Astrocyte (in vitro differentiated cells and primary cell): ENCODE results near the gene PRR35. TPM values are rescaled to one million over a fixed set of nuclear protein-coding genes. Genes with fewer than 3 reads are reported as not detected.

Experiments
- DNase-seq: peaks from one replicate; pipeline ENCODE4 v3.0.0-alpha.2; 2010; ENCODE audit warnings: low read depth
- FAIRE-seq: peaks from 2 replicates; lab custom pipeline; 2011; peaks lifted over from hg19 to GRCh38; lab: Jason Lieb, UNC
- H2AFZ ChIP-seq: 2 replicates; pipeline ENCODE4 v1.6.0; 2012; ENCODE audit warnings: low read depth, low read length, inconsistent platforms
- H3K27ac ChIP-seq: 2 replicates; pipeline ENCODE4 v1.5.1; 2011; ENCODE audit warnings: low read depth, low read length, inconsistent platforms
- H3K27me3 ChIP-seq: 2 replicates; pipeline ENCODE4 v1.6.0; 2011; ENCODE audit warnings: low read length, inconsistent platforms; ENCODE audit not compliant: insufficient read depth
- H3K36me3 ChIP-seq: 2 replicates; pipeline ENCODE4 v1.5.1; 2011; ENCODE audit warnings: low read length, inconsistent platforms; ENCODE audit not compliant: insufficient read depth
- H3K4me1 ChIP-seq: 2 replicates; pipeline ENCODE4 v1.5.1; 2011; ENCODE audit warnings: low read length, inconsistent platforms; ENCODE audit not compliant: insufficient read depth
- H3K4me2 ChIP-seq: 2 replicates; pipeline ENCODE4 v1.6.0; 2012; ENCODE audit warnings: low read length, inconsistent platforms
- H3K4me3 ChIP-seq: 2 replicates; pipeline ENCODE4 v1.5.1; 2011; ENCODE audit warnings: low read depth, mild to moderate bottlenecking, low read length, inconsistent platforms; ENCODE audit not compliant: insufficient read depth
- H3K79me2 ChIP-seq: 2 replicates; pipeline ENCODE4 v1.6.0; 2012; ENCODE audit warnings: mild to moderate bottlenecking, low read length, inconsistent platforms; ENCODE audit not compliant: insufficient read depth
- H3K9ac ChIP-seq: 2 replicates; pipeline ENCODE4 v1.6.0; 2012; ENCODE audit warnings: mild to moderate bottlenecking, low read length, inconsistent platforms
- H3K9me3 ChIP-seq: 2 replicates; pipeline ENCODE4 v1.5.1; 2012; ENCODE audit warnings: low read depth, mild to moderate bottlenecking, low read length, inconsistent platforms; ENCODE audit not compliant: insufficient read depth
- H4K20me1 ChIP-seq: 2 replicates; pipeline ENCODE4 v1.6.0; 2012; ENCODE audit warnings: low read length, inconsistent platforms; ENCODE audit not compliant: insufficient read depth
- H3K27ac Mint-ChIP-seq: one replicate; pipeline ENCODE4 v1.8.0; 2021; ENCODE audit warnings: mild to moderate bottlenecking, mixed read lengths; ENCODE audit not compliant: unreplicated experiment
- H3K27me3 Mint-ChIP-seq: one replicate; pipeline ENCODE4 v1.8.0; 2021; ENCODE audit warnings: low read depth, mixed read lengths; ENCODE audit not compliant: unreplicated experiment
- H3K36me3 Mint-ChIP-seq: one replicate; pipeline ENCODE4 v1.8.0; 2021; ENCODE audit warnings: low read depth, mixed read lengths; ENCODE audit not compliant: unreplicated experiment
- H3K4me1 Mint-ChIP-seq: one replicate; pipeline ENCODE4 v1.8.0; 2021; ENCODE audit warnings: low read depth, mixed read lengths; ENCODE audit not compliant: unreplicated experiment
- H3K4me3 Mint-ChIP-seq: one replicate; pipeline ENCODE4 v1.8.0; 2021; ENCODE audit warnings: mild to moderate bottlenecking, moderate library complexity, mixed read lengths; ENCODE audit not compliant: unreplicated experiment
- H3K9me3 Mint-ChIP-seq: one replicate; pipeline ENCODE4 v1.8.0; 2021; ENCODE audit warnings: mild to moderate bottlenecking, mixed read lengths; ENCODE audit not compliant: unreplicated experiment
- CTCF ChIP-seq: IDR thresholded peaks from 2 replicates; pipeline ENCODE4 v1.5.1; 2011; ENCODE audit warnings: low read depth, mild to moderate bottlenecking, inconsistent platforms, low read length, moderate library complexity; ENCODE audit not compliant: insufficient read depth
- EZH2 ChIP-seq: IDR thresholded peaks from 2 replicates; pipeline ENCODE4 v1.6.1; 2012; ENCODE audit warnings: mild to moderate bottlenecking, low read length, inconsistent platforms; ENCODE audit not compliant: insufficient read depth
- total RNA-seq: library from RNA; stranded (reverse); gene quantifications from 2 replicates; pipeline ENCODE4 v1.2.1, GENCODE V29; 2021

PRR35 gene
- total RNA-seq, 1 donor from 2014 or later = 0.09 TPM

- peaks cover 16% of the 10 kb centered on the region for H3K4me1 ChIP-seq
- TF ChIP-seq EZH2 (no peak), CTCF (no peak)
- H4K20me1 ChIP-seq = peaks cover 7% of the 10 kb centered on the region
- Mint-ChIP-seq H3K4me3 (no peak overlapping the region), H3K9me3 (no peaks in the 10 kb centered on the region), H3K36me3 (no peaks in the 10 kb centered on the region), H3K4me1 (peaks cover 2% of the 10 kb centered on the region), H3K27ac (no peak overlapping the region), H3K27me3 (peaks cover 3% of the 10 kb centered on the region)
- H3K4me2 ChIP-seq = no peak overlapping the region
- no peak for DNase-seq
- no peak overlapping the region for H3K27ac ChIP-seq
- no peaks in the 10 kb centered on the region for H3K79me2 ChIP-seq
- peaks cover 10% of the 10 kb centered on the region for H3K27me3 ChIP-seq
- H3K9me3 ChIP-seq = no peaks in the 10 kb centered on the region
- no peaks in the 10 kb centered on the region for H3K36me3 ChIP-seq
- no peak overlapping the region for H2AFZ ChIP-seq
- H3K9ac ChIP-seq = no peak overlapping the region
- FAIRE-seq = no peak
- H3K4me3 ChIP-seq = no peak overlapping the region
Measured at GRCh38 chr16:555528-556473, 4.4 kb upstream of the PRR35 start.

- Mint-ChIP-seq H3K9me3 (no peaks in the 10 kb centered on the region), H3K27ac (no peak overlapping the region), H3K4me3 (no peak overlapping the region), H3K36me3 (no peaks in the 10 kb centered on the region), H3K27me3 (peaks cover 3% of the 10 kb centered on the region), H3K4me1 (peaks cover 2% of the 10 kb centered on the region)
- no peaks in the 10 kb centered on the region for H3K36me3 ChIP-seq
- H4K20me1 ChIP-seq = peaks cover 5% of the 10 kb centered on the region
- no peak overlapping the region for H3K27ac ChIP-seq
- no peaks in the 10 kb centered on the region for H3K79me2 ChIP-seq
- no peaks in the 10 kb centered on the region for H3K9me3 ChIP-seq
- peaks cover 15% of the 10 kb centered on the region for H3K27me3 ChIP-seq
- H2AFZ ChIP-seq = no peak overlapping the region
- no peak overlapping the region for H3K4me3 ChIP-seq
- no peak overlapping the region for H3K9ac ChIP-seq
- no peak for FAIRE-seq
- peaks cover 16% of the 10 kb centered on the region for H3K4me1 ChIP-seq
- no peak overlapping the region for H3K4me2 ChIP-seq
- no peak for DNase-seq
- TF ChIP-seq EZH2 (no peak), CTCF (no peak)
Measured at GRCh38 chr16:556474-557173, 3.6 kb upstream of the PRR35 start.
